IMR-90 (cell line): ENCODE measurements around the gene ANKRD31. TPM values are rescaled to one million over a fixed set of nuclear protein-coding genes. Genes with fewer than 3 reads are reported as not detected.

ENCODE experiments used
- ATAC-seq: fragments of 200-7000 bp; cut with Tn5 transposase; 2 replicates; pipeline ENCODE4 v1.9.1; 2020; ENCODE audit warnings: low read depth, mild to moderate bottlenecking, moderate library complexity
- BruUV-seq: library from RNA; stranded (reverse); fragments of 400-500 nt; replicated peaks from 2 replicates; lab custom pipeline; 2021; lab: Mats Ljungman, UMichigan
- CTCF ChIA-PET: fragments of 300-600 bp; formaldehyde crosslinking; extraction: SDS; loops from one replicate; lab custom pipeline; 2021; ENCODE audit warnings: antibody characterized with exemption; lab: Yijun Ruan, JAX
- POLR2A ChIA-PET: fragments of 300-600 bp; sonication (Branson Sonifier 250); formaldehyde crosslinking; loops from one replicate; lab custom pipeline; 2022; ENCODE audit warnings: antibody characterized with exemption; ENCODE audit not compliant: unreplicated experiment; lab: Charles Lee
- DNase-seq: peaks from one replicate; pipeline ENCODE4 v3.0.0; 2013
- H2AFZ ChIP-seq: replicated peaks from 2 replicates; pipeline ENCODE3; 2013; ENCODE audit warnings: low read length, mild to moderate bottlenecking; ENCODE audit not compliant: poor library complexity
- H2AK5ac ChIP-seq: 2 replicates; pipeline ENCODE4 v1.6.1; 2013; ENCODE audit warnings: low read depth, low read length, inconsistent platforms
- H2AK9ac ChIP-seq: replicated peaks from 2 replicates; pipeline ENCODE3; 2013; ENCODE audit warnings: mild to moderate bottlenecking, low read depth, low read length, moderate library complexity; ENCODE audit not compliant: poor library complexity
- H2BK120ac ChIP-seq: 2 replicates; pipeline ENCODE4 v1.6.1; 2013; ENCODE audit warnings: low read depth, low read length, inconsistent platforms
- H2BK15ac ChIP-seq: 3 replicates; pipeline ENCODE4 v1.6.1; 2013; ENCODE audit warnings: low read depth, low read length, inconsistent platforms
- H2BK20ac ChIP-seq: 2 replicates; pipeline ENCODE4 v1.6.1; 2013; ENCODE audit warnings: low read depth, mild to moderate bottlenecking, inconsistent platforms, low read length, moderate library complexity
- H2BK5ac ChIP-seq: 2 replicates; pipeline ENCODE4 v1.6.1; 2013; ENCODE audit warnings: mild to moderate bottlenecking, low read depth, low read length, inconsistent platforms; ENCODE audit not compliant: poor library complexity, severe bottlenecking
- H3K14ac ChIP-seq: replicated peaks from 2 replicates; pipeline ENCODE4 v1.6.1; 2013; ENCODE audit warnings: low read depth, low read length, inconsistent platforms
- H3K18ac ChIP-seq: 2 replicates; pipeline ENCODE4 v1.6.1; 2013; ENCODE audit warnings: low read depth, low read length, control low read depth
- H3K23ac ChIP-seq: 2 replicates; pipeline ENCODE4 v1.6.1; 2013; ENCODE audit warnings: low read depth, low read length, inconsistent platforms
- H3K27ac ChIP-seq: 2 replicates; pipeline ENCODE4 v1.5.1; 2013; ENCODE audit warnings: mild to moderate bottlenecking, control low read depth, low read length; ENCODE audit not compliant: insufficient read depth
- H3K27me3 ChIP-seq: 2 replicates; pipeline ENCODE4 v1.6.1; 2013; ENCODE audit warnings: low read length; ENCODE audit not compliant: control insufficient read depth, insufficient read depth
- H3K36me3 ChIP-seq: 2 replicates; pipeline ENCODE4 v1.6.1; 2013; ENCODE audit warnings: low read length, mixed read lengths; ENCODE audit not compliant: control insufficient read depth, insufficient read depth
- H3K4ac ChIP-seq: 2 replicates; pipeline ENCODE4 v1.6.1; 2013; ENCODE audit warnings: low read depth, low read length, inconsistent platforms
- H3K4me1 ChIP-seq: 2 replicates; pipeline ENCODE4 v1.6.1; 2013; ENCODE audit warnings: low read length, mixed read lengths; ENCODE audit not compliant: control insufficient read depth, insufficient read depth
- H3K4me2 ChIP-seq: 2 replicates; pipeline ENCODE4 v1.6.1; 2013; ENCODE audit warnings: low read depth, mild to moderate bottlenecking, control low read depth, low read length, moderate library complexity
- H3K4me3 ChIP-seq: 2 replicates; pipeline ENCODE4 v1.5.1; 2013; ENCODE audit warnings: low read depth, mild to moderate bottlenecking, control low read depth, low read length, moderate library complexity; ENCODE audit not compliant: insufficient read depth
- H3K56ac ChIP-seq: 2 replicates; pipeline ENCODE4 v1.6.1; 2013; ENCODE audit warnings: low read length, inconsistent platforms; ENCODE audit not compliant: insufficient read depth; ENCODE audit errors: extremely low read depth
- H3K79me1 ChIP-seq, 2 experiments: 2 replicates each; pipeline ENCODE4 v1.6.1; 2013; ENCODE audit warnings: low read length in 2 of 2, inconsistent platforms in 1 of 2, low read depth in 1 of 2
- H3K9ac ChIP-seq: 2 replicates; pipeline ENCODE4 v1.6.1; 2013; ENCODE audit warnings: low read depth, low read length, control low read depth
- H3K9me1 ChIP-seq: 2 replicates; pipeline ENCODE4 v1.6.1; 2013; ENCODE audit warnings: low read length, inconsistent platforms; ENCODE audit not compliant: insufficient read depth
- H3K9me3 ChIP-seq: 2 replicates; pipeline ENCODE4 v1.6.1; 2013; ENCODE audit warnings: low read length; ENCODE audit not compliant: control insufficient read depth, insufficient read depth
- H4K20me1 ChIP-seq: 2 replicates; pipeline ENCODE4 v1.6.1; 2013; ENCODE audit warnings: low read length, inconsistent platforms; ENCODE audit not compliant: insufficient read depth
- H4K5ac ChIP-seq: 2 replicates; pipeline ENCODE4 v1.6.1; 2013; ENCODE audit warnings: mild to moderate bottlenecking, low read depth, low read length, control low read depth
- H4K8ac ChIP-seq, 2 experiments: 2 replicates each; pipeline ENCODE4 v1.6.1; 2013; ENCODE audit warnings: low read depth in 2 of 2, low read length in 2 of 2, control low read depth in 1 of 2, inconsistent platforms in 1 of 2
- H4K91ac ChIP-seq: 2 replicates; pipeline ENCODE4 v1.6.1; 2013; ENCODE audit warnings: low read depth, low read length, inconsistent platforms; ENCODE audit not compliant: insufficient read depth
- SMC3 ChIP-seq: fragments of 150-350 bp; IDR thresholded peaks from 2 replicates; pipeline ENCODE4 v1.6.1; 2016; ENCODE audit warnings: low read depth, mild to moderate bottlenecking, antibody characterized with exemption, low read length, moderate library complexity
- WGBS, 2 experiments: methylation state at CpG; one replicate each; pipeline versions ENCODE4 v1.1.5 to v1.1.7; 2013; ENCODE audit warnings: missing lambda C conversion rate in 2 of 2; ENCODE audit not compliant: insufficient read length in 1 of 2; ENCODE audit errors: extremely low coverage in 2 of 2; 5-methylcytosine and 5-hydroxymethylcytosine counted together
- dilution Hi-C: fragments of 300-500 bp; cut with HindIII; formaldehyde crosslinking; loops from one replicate; pipeline ENCODE4 v1.14.3; 2018; ENCODE audit warnings: low sequenced_read_pairs; ENCODE audit not compliant: unreplicated experiment
- in situ Hi-C: fragments of 300-500 bp; cut with MboI; formaldehyde crosslinking; loops from 3 replicates; pipeline ENCODE4 v1.14.3; 2019; ENCODE audit warnings: low sequenced_read_pairs, inconsistent platforms, mixed read lengths
- intact Hi-C: fragments of 100-400 bp; cut with micrococcal nuclease; formaldehyde crosslinking; loops from 2 replicates; pipeline ENCODE4 v1.10.0; 2022
- polyA plus RNA-seq, 3 experiments: library from polyadenylated mRNA; depleted of rRNA; stranded (reverse); fragments of >200 nt; gene quantifications; 2 replicates each; pipeline ENCODE4 v1.2.3, GENCODE V29; 2012; ENCODE audit warnings: low replicate concordance in 1 of 3
- total RNA-seq: library from RNA; depleted of rRNA; stranded (reverse); fragments of >200 nt; gene quantifications from 2 replicates; pipeline ENCODE4 v1.2.3, GENCODE V29; 2012
- TF ChIP-seq, protein P1 (sequence below): fragments of 150-350 bp; IDR thresholded peaks from 2 replicates; pipeline ENCODE4 v1.6.1; 2017; ENCODE audit warnings: mild to moderate bottlenecking, antibody characterized with exemption, low read length, low read depth

ANKRD31 gene
- total and polyA plus RNA-seq, 2 of the 4 experiments (the other 2 are of a cell fraction): under 0.01 to 0.02 TPM

DNA sequence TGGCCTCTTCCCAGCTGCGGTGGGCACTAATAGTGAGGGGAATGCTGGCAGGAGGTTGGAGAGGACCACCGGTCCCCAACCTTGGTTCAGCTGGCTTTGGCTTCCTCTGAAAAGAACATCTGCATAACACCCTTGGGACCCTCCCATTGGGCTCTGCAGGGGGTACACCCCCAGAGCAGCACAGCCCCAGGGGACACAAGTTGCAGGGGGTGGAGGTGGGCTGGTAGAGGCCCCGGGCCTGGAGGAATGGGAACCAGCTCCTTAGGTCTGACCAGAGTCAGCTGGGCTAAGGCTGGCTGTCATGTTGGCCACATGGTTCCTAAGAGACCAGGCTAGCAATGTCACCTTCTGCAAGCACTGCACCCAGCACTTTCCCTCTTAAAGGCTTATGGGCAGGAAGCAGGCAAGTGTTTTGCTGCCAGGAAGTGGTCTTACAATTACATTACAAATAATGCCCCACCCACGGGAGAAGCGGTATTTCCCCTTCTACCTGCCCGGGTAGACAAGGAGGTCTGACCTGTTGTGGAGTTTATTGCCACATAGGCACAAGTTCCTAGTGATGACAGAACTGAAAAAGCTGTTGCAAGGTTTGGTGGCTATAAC lies 202.4 kb downstream of the ANKRD31 start:
- Histone ChIP-seq H3K56ac (no peak overlapping the region), H2BK15ac (no peak overlapping the region), H4K20me1 (no peaks in the 10 kb centered on the region), H3K9me3 (no peaks in the 10 kb centered on the region), H3K4me2 (no peak overlapping the region), H2AFZ (no peak overlapping the region), H3K4me1 (no peaks in the 10 kb centered on the region; the same call in 1 of the 2 replicates), H2AK9ac (no peak overlapping the region), H3K27ac (no peak overlapping the region), H3K27me3 (no peaks in the 10 kb centered on the region), H2BK120ac (no peak overlapping the region), H3K9ac (no peak overlapping the region), H3K18ac (no peak overlapping the region), H3K9me1 (no peaks in the 10 kb centered on the region; the same call in 1 of the 2 replicates), H4K8ac (no peak overlapping the region), H3K4ac (no peak overlapping the region), H4K91ac (no peak overlapping the region), H4K5ac (no peak overlapping the region), H3K4me3 (no peak overlapping the region), H3K36me3 (no peaks in the 10 kb centered on the region; the same call in 1 of the 2 replicates), H3K14ac (no peak overlapping the region), H2BK5ac (no peak overlapping the region), H2BK20ac (no peak overlapping the region), H3K79me1 (peaks cover 4 to 6% of the 10 kb centered on the region in 2 experiments; a peak in 1 of 4 replicates), H3K23ac (no peak overlapping the region), H2AK5ac (no peak overlapping the region)
- in situ Hi-C loops: no loop called here
- BruUV-seq: no TSS peak
- TF ChIP-seq, protein P1, sequence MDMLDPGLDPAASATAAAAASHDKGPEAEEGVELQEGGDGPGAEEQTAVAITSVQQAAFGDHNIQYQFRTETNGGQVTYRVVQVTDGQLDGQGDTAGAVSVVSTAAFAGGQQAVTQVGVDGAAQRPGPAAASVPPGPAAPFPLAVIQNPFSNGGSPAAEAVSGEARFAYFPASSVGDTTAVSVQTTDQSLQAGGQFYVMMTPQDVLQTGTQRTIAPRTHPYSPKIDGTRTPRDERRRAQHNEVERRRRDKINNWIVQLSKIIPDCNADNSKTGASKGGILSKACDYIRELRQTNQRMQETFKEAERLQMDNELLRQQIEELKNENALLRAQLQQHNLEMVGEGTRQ: no peak
- TF ChIP-seq SMC3: no peak
- WGBS, 2 experiments: 20% methylated on average over 1 of the region's 6 CpGs; no CpG with 5 or more reads in 1 of the 2 experiments
- DNase-seq (no peak), ATAC-seq (no peak)
- ChIA-PET CTCF (no interaction called here), POLR2A (no interaction called here)
- intact Hi-C loops: no loop called here
- dilution Hi-C loops: no loop called here
